HL-60 (cell line): ENCODE results near the gene STAT5B.

Experiments
- CTCF ChIP-seq: IDR thresholded peaks from one replicate; pipeline ENCODE4 v1.5.1; 2011; ENCODE audit warnings: low read length, control low read depth, inconsistent platforms; ENCODE audit not compliant: insufficient read depth
- GABPA ChIP-seq: IDR thresholded peaks from 2 replicates; pipeline ENCODE4 v1.6.1; 2012; ENCODE audit warnings: low read depth
- POLR2AphosphoS5 ChIP-seq: IDR thresholded peaks from 2 replicates; pipeline ENCODE4 v1.6.1; 2012; ENCODE audit warnings: low read depth
- REST ChIP-seq: IDR thresholded peaks from 2 replicates; pipeline ENCODE4 v1.6.1; 2012; ENCODE audit warnings: low read depth; ENCODE audit not compliant: insufficient replicate concordance
- SPI1 ChIP-seq: IDR thresholded peaks from 2 replicates; pipeline ENCODE4 v1.6.1; 2012; ENCODE audit warnings: low read depth, mild to moderate bottlenecking, borderline replicate concordance

- no peak for TF ChIP-seq CTCF
- no peak for TF ChIP-seq POLR2AphosphoS5
- no peak for TF ChIP-seq REST
- no peak for TF ChIP-seq SPI1
- TF ChIP-seq GABPA, result no peak
Measured at GRCh38 chr17:42307362-42307927, 31.3 kb upstream of the STAT5B start.
